ENCODE measurements around the gene LHFPL6.

- TF ChIP-seq CTCF (conservative IDR thresholded peaks at IDR 0.05 in 1 of 2, IDR thresholded peaks at IDR 0.05 in 1 of 2; ENCODE audit: extremely low read depth in 1 of 2, insufficient read depth in 1 of 2, low read depth in 1 of 2, low read length in 2 of 2) (peak in 1 of 2 donors; percentile 3), EZH2 (IDR thresholded peaks at IDR 0.05; ENCODE audit: borderline replicate concordance, low read length) (no peak)
Measured at GRCh38 chr13:39600766-39601165, 2.2 kb downstream of the LHFPL6 start.

Measured in mammary epithelial cell (primary cell).